B cell (primary cell): ENCODE results near the gene GRID1. TPM values are rescaled to one million over a fixed set of nuclear protein-coding genes. Genes with fewer than 3 reads are reported as not detected.

ENCODE experiments used
- ATAC-seq: fragments of 200-7000 bp; cut with Tn5 transposase; one replicate; pipeline ENCODE4 v1.10.0; 2021; ENCODE audit warnings: low read depth, mild to moderate bottlenecking, moderate number of reproducible peaks, moderate library complexity
- CTCF ChIA-PET: fragments of 350-600 bp; sonication (Branson Sonifier 250); formaldehyde crosslinking; loops from one replicate; lab custom pipeline; 2021; ENCODE audit warnings: antibody characterized with exemption, inconsistent platforms; lab: Charles Lee
- POLR2A ChIA-PET: fragments of 350-600 bp; sonication (Branson Sonifier 250); formaldehyde crosslinking; loops from one replicate; lab custom pipeline; 2021; ENCODE audit warnings: antibody characterized with exemption; lab: Charles Lee
- DNase-seq: peaks from one replicate; pipeline ENCODE4 v3.0.0; 2013
- H2AFZ ChIP-seq: 2 replicates; pipeline ENCODE4 v1.6.1; 2012; ENCODE audit warnings: mild to moderate bottlenecking, low read depth, low read length; ENCODE audit not compliant: insufficient read depth, poor library complexity, severe bottlenecking
- H3K27ac ChIP-seq, 2 donors: 1 replicate in 1 of 2; 2 replicates in 1 of 2; pipeline ENCODE4 v1.5.1; 2012 to 2013; ENCODE audit warnings: low read length in 2 of 2, mild to moderate bottlenecking in 2 of 2, moderate library complexity in 1 of 2
- H3K27me3 ChIP-seq, 4 experiments: fragments of 200-600 bp in 1 of 4; sonication (generic) in 1 of 4; replicated peaks in 1 of 4; 1 replicate in 2 of 4; 2 replicates in 2 of 4; pipeline versions ENCODE4 v1.6.1 to v1.7.0; 2013 to 2016; ENCODE audit warnings: low read length in 3 of 4, mild to moderate bottlenecking in 2 of 4, mixed read lengths in 1 of 4, moderate library complexity in 1 of 4; ENCODE audit not compliant: insufficient read depth in 4 of 4, control insufficient read depth in 3 of 4; ENCODE audit errors: control extremely low read depth in 1 of 4
- H3K36me3 ChIP-seq, 2 experiments: replicated peaks in 1 of 2; 1 replicate in 1 of 2; 2 replicates in 1 of 2; pipeline versions ENCODE4 v1.6.1 to v1.7.1; 2013; ENCODE audit warnings: low read length in 1 of 2; ENCODE audit not compliant: insufficient read depth in 2 of 2, control insufficient read depth in 1 of 2; ENCODE audit errors: control extremely low read depth in 1 of 2, extremely low read depth in 1 of 2
- H3K4me1 ChIP-seq, 2 donors: fragments of 200-600 bp in 1 of 2; sonication (generic) in 1 of 2; 1 replicate in 1 of 2; 2 replicates in 1 of 2; pipeline versions ENCODE4 v1.5.1 to v1.6.1; 2013 to 2017; ENCODE audit warnings: low read length in 2 of 2; ENCODE audit not compliant: control insufficient read depth in 2 of 2, insufficient read depth in 2 of 2
- H3K4me2 ChIP-seq: replicated peaks from 2 replicates; pipeline ENCODE3; 2012; ENCODE audit warnings: mild to moderate bottlenecking, low read depth, low read length; ENCODE audit not compliant: poor library complexity, severe bottlenecking
- H3K4me3 ChIP-seq, 5 experiments: fragments of 200-600 bp in 1 of 5; sonication (generic) in 1 of 5; 1 replicate in 3 of 5; 2 replicates in 2 of 5; pipeline versions ENCODE4 v1.5.1 to v1.7.0; 2011 to 2016; ENCODE audit warnings: low read length in 4 of 5, mild to moderate bottlenecking in 4 of 5, low read depth in 2 of 5, control low read depth in 1 of 5, moderate library complexity in 1 of 5; ENCODE audit not compliant: insufficient read depth in 1 of 5; ENCODE audit errors: control extremely low read depth in 1 of 5, extremely low read depth in 1 of 5
- H3K79me2 ChIP-seq: fragments of 200-600 bp; sonication (generic); one replicate; pipeline ENCODE4 v1.6.0; 2016; ENCODE audit warnings: low read length; ENCODE audit not compliant: control insufficient read depth, insufficient read depth
- H3K9ac ChIP-seq: fragments of 200-600 bp; sonication (generic); 2 replicates; pipeline ENCODE4 v1.6.1; 2017; ENCODE audit warnings: mild to moderate bottlenecking, low read length, moderate library complexity
- H3K9me3 ChIP-seq, 3 donors: one replicate each; pipeline versions ENCODE4 v1.6.1 to v1.7.1; 2013; ENCODE audit warnings: low read length in 2 of 3; ENCODE audit not compliant: control insufficient read depth in 2 of 3, insufficient read depth in 1 of 3; ENCODE audit errors: control extremely low read depth in 1 of 3
- H4K20me1 ChIP-seq: 2 replicates; pipeline ENCODE4 v1.6.0; 2012; ENCODE audit warnings: mild to moderate bottlenecking, low read length; ENCODE audit not compliant: insufficient read depth, control insufficient read depth, poor library complexity, severe bottlenecking
- H3K27ac Mint-ChIP-seq: one replicate; pipeline ENCODE4 v1.8.0; 2021; ENCODE audit warnings: mixed read lengths
- H3K27me3 Mint-ChIP-seq: one replicate; pipeline ENCODE4 v1.8.0; 2021; ENCODE audit warnings: mixed read lengths
- H3K4me1 Mint-ChIP-seq: one replicate; pipeline ENCODE4 v1.8.0; 2021; ENCODE audit warnings: mixed read lengths
- H3K4me3 Mint-ChIP-seq: one replicate; pipeline ENCODE4 v1.8.0; 2021; ENCODE audit warnings: mixed read lengths
- H3K9me3 Mint-ChIP-seq: one replicate; pipeline ENCODE4 v1.8.0; 2022; ENCODE audit warnings: mixed read lengths; ENCODE audit not compliant: insufficient read depth
- EZH2 ChIP-seq: IDR thresholded peaks from 2 replicates; pipeline ENCODE4 v1.6.1; 2012; ENCODE audit warnings: borderline replicate concordance, low read depth, mild to moderate bottlenecking, moderate library complexity, low read length; ENCODE audit not compliant: insufficient read depth, poor library complexity, severe bottlenecking
- WGBS: methylation state at CpG from one replicate; pipeline ENCODE4 v1.1.5; 2013; ENCODE audit warnings: missing lambda C conversion rate; ENCODE audit not compliant: insufficient coverage; 5-methylcytosine and 5-hydroxymethylcytosine counted together
- intact Hi-C: fragments of 100-400 bp; cut with micrococcal nuclease; formaldehyde crosslinking; loops from one replicate; pipeline ENCODE4 v1.10.0; 2022
- polyA plus RNA-seq: library from polyadenylated mRNA; depleted of rRNA; stranded (reverse); fragments of >200 nt; gene quantifications from 2 replicates; pipeline ENCODE4 v1.2.3, GENCODE V29; 2012
- total RNA-seq, 2 donors: library from RNA; stranded (reverse); fragments of 120-200 nt in 1 of 2; gene quantifications; 1 replicate in 1 of 2; 2 replicates in 1 of 2; pipeline versions ENCODE4 v1.2.3 to v1.2.4, GENCODE V29; 2013 to 2022
- TF ChIP-seq, protein P1 (sequence below): fragments of 200-600 bp; IDR thresholded peaks from one replicate; pipeline ENCODE4 v1.8.0; 2022; ENCODE audit warnings: antibody characterized with exemption, mild to moderate bottlenecking

The GRID1 gene
- total and polyA plus RNA-seq, 2 donors (not counting 1 experiment from before 2014, with no cell fraction given) = not detected

DNA sequence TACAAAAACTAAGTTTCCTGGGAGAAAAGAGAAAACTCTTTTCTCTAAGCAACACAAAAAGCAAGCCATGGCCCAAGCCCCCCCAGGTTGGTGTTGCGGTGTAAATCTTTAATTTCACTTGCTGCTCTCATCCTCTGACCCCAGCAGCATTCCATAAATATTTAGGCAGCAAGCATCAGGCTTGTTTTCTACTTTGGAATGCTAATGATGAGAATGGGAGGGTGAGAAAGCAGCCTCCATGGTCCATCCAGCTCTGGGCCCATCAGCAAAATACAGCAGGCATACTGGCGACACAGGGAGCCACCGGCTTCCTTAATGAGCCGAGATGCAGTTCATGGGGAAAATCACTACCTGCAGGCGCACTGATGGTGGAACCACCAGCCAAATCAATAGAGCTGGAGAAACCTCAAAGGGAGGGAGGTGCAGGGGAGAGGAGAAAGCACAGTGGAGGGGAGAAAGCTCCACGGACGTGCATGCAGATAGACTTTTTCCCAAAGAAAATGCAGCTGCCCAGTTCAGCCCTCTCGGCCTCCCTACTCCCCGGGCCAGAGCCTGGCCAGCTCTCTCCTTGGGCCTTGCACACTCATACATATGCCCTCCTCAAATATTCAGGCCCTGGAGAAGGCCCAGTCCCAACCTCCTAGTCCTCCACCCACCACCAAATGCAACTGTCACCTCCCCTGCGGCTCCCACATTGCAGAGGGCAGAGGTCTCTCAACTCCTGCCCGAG lies 131.9 kb downstream of the GRID1 start:
- TF ChIP-seq, protein P1, sequence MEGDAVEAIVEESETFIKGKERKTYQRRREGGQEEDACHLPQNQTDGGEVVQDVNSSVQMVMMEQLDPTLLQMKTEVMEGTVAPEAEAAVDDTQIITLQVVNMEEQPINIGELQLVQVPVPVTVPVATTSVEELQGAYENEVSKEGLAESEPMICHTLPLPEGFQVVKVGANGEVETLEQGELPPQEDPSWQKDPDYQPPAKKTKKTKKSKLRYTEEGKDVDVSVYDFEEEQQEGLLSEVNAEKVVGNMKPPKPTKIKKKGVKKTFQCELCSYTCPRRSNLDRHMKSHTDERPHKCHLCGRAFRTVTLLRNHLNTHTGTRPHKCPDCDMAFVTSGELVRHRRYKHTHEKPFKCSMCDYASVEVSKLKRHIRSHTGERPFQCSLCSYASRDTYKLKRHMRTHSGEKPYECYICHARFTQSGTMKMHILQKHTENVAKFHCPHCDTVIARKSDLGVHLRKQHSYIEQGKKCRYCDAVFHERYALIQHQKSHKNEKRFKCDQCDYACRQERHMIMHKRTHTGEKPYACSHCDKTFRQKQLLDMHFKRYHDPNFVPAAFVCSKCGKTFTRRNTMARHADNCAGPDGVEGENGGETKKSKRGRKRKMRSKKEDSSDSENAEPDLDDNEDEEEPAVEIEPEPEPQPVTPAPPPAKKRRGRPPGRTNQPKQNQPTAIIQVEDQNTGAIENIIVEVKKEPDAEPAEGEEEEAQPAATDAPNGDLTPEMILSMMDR = no peak
- TF ChIP-seq EZH2 = no peak
- no peak overlapping the region for H3K27ac Mint-ChIP-seq
- intact Hi-C loops = no loop called here

DNA sequence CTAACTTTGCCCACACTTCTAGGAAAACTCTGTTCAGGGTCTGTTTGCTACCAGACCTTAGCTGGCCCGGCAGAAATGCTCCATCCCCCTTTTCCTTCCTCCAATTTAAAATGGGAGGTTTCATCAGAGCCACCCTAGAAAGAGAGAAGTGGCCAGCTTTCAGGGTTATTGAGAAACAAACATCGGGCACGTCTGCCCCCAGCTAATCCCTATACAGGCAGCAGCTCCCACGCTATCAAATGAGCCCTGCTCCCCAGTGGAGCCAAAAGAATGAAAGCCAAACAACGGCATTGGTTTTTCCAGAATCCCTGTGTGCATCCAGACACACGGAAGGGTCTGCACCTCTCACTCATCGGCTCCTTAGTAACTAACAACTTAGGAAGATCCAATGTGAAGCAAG lies 132.5 kb downstream of the GRID1 start:
- TF ChIP-seq, protein P1 = no peak
- TF ChIP-seq EZH2 = no peak
- Histone ChIP-seq H3K4me2 (no peak overlapping the region), H4K20me1 (no peaks in the 10 kb centered on the region), H3K79me2 (no peaks in the 10 kb centered on the region), H3K9ac (no peak overlapping the region), H3K9me3 (peaks cover 0 to 22% (median 2%) of the 10 kb centered on the region in 3 donors), H3K4me3 (no peak overlapping the region), H3K27ac (no peak overlapping the region), H3K36me3 (no peaks in the 10 kb centered on the region), H3K4me1 (no peaks in the 10 kb centered on the region), H3K27me3 (peaks cover 0 to 6% (median 0%) of the 10 kb centered on the region in 4 experiments), H2AFZ (no peak overlapping the region)
- intact Hi-C loops = no loop called here
- no peak for DNase-seq
- no peaks in the 10 kb centered on the region for H3K9me3 Mint-ChIP-seq
- no peak overlapping the region for H3K27ac Mint-ChIP-seq
- ChIA-PET CTCF (no interaction called here), POLR2A (no interaction called here)
- no peaks in the 10 kb centered on the region for H3K4me1 Mint-ChIP-seq
- no peaks in the 10 kb centered on the region for H3K27me3 Mint-ChIP-seq
- H3K4me3 Mint-ChIP-seq = no peak overlapping the region
- ATAC-seq = no peak
- 48% methylated on average over 6 of the region's 7 CpGs for WGBS

More for the DNA sequence above, 131.9 kb downstream of the GRID1 start:
- CTCF ChIA-PET = no interaction called here
- Histone ChIP-seq H3K27ac (no peak overlapping the region), H4K20me1 (no peaks in the 10 kb centered on the region), H3K4me1 (no peaks in the 10 kb centered on the region), H3K27me3 (peaks cover 0 to 6% (median 0%) of the 10 kb centered on the region in 4 experiments), H3K4me2 (no peak overlapping the region), H3K4me3 (no peak overlapping the region), H3K79me2 (no peaks in the 10 kb centered on the region), H3K36me3 (no peaks in the 10 kb centered on the region), H3K9ac (no peak overlapping the region), H3K9me3 (peaks cover 0 to 22% (median 2%) of the 10 kb centered on the region in 3 donors), H2AFZ (no peak overlapping the region)
- Mint-ChIP-seq H3K9me3 (no peaks in the 10 kb centered on the region), H3K4me1 (no peaks in the 10 kb centered on the region), H3K27me3 (no peaks in the 10 kb centered on the region), H3K4me3 (no peak overlapping the region)
- ATAC-seq (no peak), DNase-seq (no peak)
- POLR2A ChIA-PET = no interaction called here
- WGBS = 92% methylated on average over 9 of the region's 11 CpGs
